PFSK-1 (cell line): ENCODE data around the gene USB1.

Experiments
- FOXP2 ChIP-seq: optimal IDR thresholded peaks from 2 replicates; pipeline ENCODE3; 2011; ENCODE audit warnings: borderline replicate concordance, control low read depth, inconsistent platforms; ENCODE audit not compliant: insufficient read depth; ENCODE audit errors: extremely low read length, extremely low read depth
- POLR2AphosphoS5 ChIP-seq: IDR thresholded peaks from 2 replicates; pipeline ENCODE4 v1.6.1; 2012; ENCODE audit warnings: low read depth, mild to moderate bottlenecking, control low read depth, low read length, moderate library complexity
- SIN3A ChIP-seq: IDR thresholded peaks from 2 replicates; pipeline ENCODE4 v1.6.1; 2012; ENCODE audit warnings: mild to moderate bottlenecking, low read length, moderate library complexity, borderline replicate concordance; ENCODE audit not compliant: insufficient read depth
- TAF1 ChIP-seq: IDR thresholded peaks from 2 replicates; pipeline ENCODE4 v1.6.1; 2012; ENCODE audit warnings: low read length, control low read depth, borderline replicate concordance; ENCODE audit not compliant: insufficient read depth
- TF ChIP-seq, protein P1 (sequence below), 2 experiments: IDR thresholded peaks; 2 replicates each; pipeline versions ENCODE4 v1.6.1 to v1.8.0; 2011 to 2012; ENCODE audit warnings: low read depth in 2 of 2, low read length in 2 of 2, control low read depth in 1 of 2, inconsistent platforms in 1 of 2, mild to moderate bottlenecking in 1 of 2, moderate library complexity in 1 of 2; ENCODE audit not compliant: insufficient read depth in 1 of 2

The USB1 gene

DNA sequence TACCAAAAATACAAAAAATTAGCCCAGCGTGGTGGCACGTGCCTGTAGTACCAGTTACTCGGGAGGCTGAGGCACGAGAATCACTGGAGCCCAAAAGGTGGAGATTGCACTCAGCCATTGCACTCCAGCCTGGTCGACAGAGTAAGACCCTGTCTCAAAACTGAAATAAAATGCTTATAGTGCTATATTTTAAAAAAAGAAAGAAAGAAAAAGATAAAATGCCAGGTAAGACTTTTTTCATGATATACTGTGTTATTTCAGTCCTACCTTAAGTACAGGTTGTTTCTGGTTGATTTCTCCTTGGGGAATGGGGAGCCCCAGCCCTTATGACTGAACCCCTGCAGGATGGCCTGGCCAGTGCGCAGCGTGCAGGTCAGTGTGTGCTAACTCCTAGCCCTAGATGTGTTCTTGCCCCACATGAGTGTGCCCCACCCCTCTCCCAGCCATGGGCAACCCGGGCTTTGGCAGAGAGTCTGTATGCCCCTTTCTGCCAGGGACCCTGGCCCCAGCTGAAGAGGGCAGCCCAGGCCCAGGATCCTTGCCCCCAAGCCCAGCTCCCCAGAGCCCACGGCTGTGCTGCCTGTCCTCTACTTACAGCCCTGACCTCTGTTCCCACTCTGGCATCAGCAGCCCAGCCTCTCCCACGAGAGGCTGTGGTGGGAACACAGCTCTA lies 31.6 kb upstream of the USB1 start:
- TF ChIP-seq FOXP2 (no peak), TAF1 (no peak), POLR2AphosphoS5 (no peak), SIN3A (no peak)
- TF ChIP-seq, protein P1, sequence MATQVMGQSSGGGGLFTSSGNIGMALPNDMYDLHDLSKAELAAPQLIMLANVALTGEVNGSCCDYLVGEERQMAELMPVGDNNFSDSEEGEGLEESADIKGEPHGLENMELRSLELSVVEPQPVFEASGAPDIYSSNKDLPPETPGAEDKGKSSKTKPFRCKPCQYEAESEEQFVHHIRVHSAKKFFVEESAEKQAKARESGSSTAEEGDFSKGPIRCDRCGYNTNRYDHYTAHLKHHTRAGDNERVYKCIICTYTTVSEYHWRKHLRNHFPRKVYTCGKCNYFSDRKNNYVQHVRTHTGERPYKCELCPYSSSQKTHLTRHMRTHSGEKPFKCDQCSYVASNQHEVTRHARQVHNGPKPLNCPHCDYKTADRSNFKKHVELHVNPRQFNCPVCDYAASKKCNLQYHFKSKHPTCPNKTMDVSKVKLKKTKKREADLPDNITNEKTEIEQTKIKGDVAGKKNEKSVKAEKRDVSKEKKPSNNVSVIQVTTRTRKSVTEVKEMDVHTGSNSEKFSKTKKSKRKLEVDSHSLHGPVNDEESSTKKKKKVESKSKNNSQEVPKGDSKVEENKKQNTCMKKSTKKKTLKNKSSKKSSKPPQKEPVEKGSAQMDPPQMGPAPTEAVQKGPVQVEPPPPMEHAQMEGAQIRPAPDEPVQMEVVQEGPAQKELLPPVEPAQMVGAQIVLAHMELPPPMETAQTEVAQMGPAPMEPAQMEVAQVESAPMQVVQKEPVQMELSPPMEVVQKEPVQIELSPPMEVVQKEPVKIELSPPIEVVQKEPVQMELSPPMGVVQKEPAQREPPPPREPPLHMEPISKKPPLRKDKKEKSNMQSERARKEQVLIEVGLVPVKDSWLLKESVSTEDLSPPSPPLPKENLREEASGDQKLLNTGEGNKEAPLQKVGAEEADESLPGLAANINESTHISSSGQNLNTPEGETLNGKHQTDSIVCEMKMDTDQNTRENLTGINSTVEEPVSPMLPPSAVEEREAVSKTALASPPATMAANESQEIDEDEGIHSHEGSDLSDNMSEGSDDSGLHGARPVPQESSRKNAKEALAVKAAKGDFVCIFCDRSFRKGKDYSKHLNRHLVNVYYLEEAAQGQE (IDR thresholded peaks at IDR 0.05; ENCODE audit: insufficient read depth in 1 of 2, low read depth in 2 of 2, low read length in 2 of 2), result no peak

DNA sequence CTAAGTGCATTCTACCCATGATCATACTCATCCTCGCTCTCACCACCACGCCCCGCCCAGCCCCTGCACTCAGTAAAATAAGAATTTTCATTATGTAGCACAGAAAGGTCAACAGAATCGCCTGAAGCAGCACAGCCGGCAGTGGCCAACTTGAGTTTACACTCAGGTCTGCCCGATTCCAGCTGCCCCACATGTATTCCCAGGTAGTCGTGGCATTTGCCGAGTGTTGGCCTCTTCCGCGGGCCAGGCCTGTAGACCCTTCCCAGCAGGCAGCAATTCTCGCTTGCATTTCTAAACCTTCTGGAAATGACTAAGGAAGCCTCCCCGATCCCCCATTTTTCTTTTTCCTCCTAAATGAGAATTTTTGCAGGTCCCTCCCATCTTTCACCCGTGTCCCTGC lies 30.9 kb upstream of the USB1 start:
- TF ChIP-seq TAF1 (no peak), SIN3A (no peak), FOXP2 (no peak), POLR2AphosphoS5 (no peak)
- TF ChIP-seq, protein P1 (IDR thresholded peaks at IDR 0.05; ENCODE audit: insufficient read depth in 1 of 2, low read depth in 2 of 2, low read length in 2 of 2), result no peak

DNA sequence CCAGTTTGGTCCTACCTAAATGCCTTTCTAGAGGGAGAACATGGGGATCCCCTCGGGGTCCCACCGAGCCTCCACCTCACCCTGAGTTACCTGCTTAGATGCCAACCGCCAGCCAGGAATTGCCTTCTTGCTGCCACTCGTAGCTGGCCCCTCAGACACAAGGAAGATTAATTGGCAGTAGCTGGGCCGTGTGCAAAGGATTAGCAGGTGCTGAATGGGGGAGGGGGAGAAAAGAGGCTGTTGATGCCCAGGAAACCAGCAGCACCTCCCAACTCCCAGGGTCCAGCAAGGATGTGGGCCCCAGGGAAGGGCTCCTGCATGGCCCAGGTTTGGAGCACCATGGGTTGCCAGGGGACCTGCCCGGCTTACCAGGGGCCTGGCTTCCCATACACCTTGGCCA lies 30.2 kb upstream of the USB1 start, which contains the start of gene CNGB1:
TSS of gene CNGB1 (minus strand) at position 159 of the 400 bp plus-strand sequence. CDS start 3,842 bp downstream, outside the sequence.
- no peak for TF ChIP-seq SIN3A
- TF ChIP-seq, protein P1 (IDR thresholded peaks at IDR 0.05; ENCODE audit: insufficient read depth in 1 of 2, low read depth in 2 of 2, low read length in 2 of 2), result no peak
- no peak for TF ChIP-seq FOXP2
- TF ChIP-seq TAF1, result no peak
- TF ChIP-seq POLR2AphosphoS5, result no peak

DNA sequence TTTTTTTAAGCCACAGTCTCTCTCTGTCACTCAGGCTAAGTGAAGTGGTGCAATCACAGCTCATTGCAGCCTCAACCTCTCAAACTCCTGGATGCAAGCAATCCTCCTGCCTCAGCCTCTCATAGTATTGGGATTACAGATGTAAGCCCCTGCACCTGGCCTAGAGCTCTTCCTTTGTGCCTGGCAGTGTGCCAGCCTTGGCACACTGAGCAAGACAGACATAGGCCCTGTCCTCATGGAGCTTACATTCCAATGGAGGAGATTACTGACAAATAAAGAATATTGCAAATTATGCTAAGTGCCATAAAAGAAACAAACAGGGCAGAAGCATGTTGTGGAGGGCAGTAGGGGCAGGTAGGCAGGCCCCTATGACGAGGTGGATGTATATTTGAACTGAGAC lies 29.4 kb upstream of the USB1 start:
- TF ChIP-seq FOXP2 (no peak), TAF1 (no peak), SIN3A (no peak), POLR2AphosphoS5 (no peak)
- TF ChIP-seq, protein P1 (IDR thresholded peaks at IDR 0.05; ENCODE audit: insufficient read depth in 1 of 2, low read depth in 2 of 2, low read length in 2 of 2), result no peak

DNA sequence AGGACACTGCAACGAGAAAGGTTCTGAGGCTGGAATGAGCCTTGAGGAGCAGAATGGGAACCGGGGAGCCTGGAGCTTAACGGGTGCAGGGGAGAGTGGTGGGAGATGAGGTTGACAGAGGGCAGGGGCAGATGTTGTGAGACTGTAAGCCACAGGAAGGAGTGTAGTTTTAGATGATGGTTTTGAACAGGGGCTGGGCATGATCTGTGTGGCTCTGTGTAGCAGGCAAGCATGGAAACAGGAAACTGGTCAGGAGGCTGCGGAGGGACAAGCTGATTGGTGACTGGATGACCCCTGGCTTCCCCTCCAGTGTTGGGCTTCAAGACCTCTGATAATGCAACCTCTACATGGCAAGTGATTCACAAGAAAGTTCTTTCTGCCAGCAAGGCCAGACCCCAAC lies 28.9 kb upstream of the USB1 start:
- TF ChIP-seq TAF1, result no peak
- no peak for TF ChIP-seq SIN3A
- no peak for TF ChIP-seq POLR2AphosphoS5
- TF ChIP-seq, protein P1 (IDR thresholded peaks at IDR 0.05; ENCODE audit: insufficient read depth in 1 of 2, low read depth in 2 of 2, low read length in 2 of 2), result no peak
- TF ChIP-seq FOXP2, result no peak
